Thymus (tissue), 14 donors: ENCODE results near the gene TCL1B. TPM values are rescaled to one million over a fixed set of nuclear protein-coding genes. Genes with fewer than 3 reads are reported as not detected.

Experiments
- DNase-seq, 9 donors: peaks; one replicate each; pipeline ENCODE4 v3.0.0-alpha.2; 2013; ENCODE audit warnings: low spot score in 9 of 9, low read depth in 6 of 9, missing footprints in 1 of 9
- H3K27ac ChIP-seq, 2 donors: one replicate each; pipeline ENCODE4 v1.5.1; 2013; ENCODE audit warnings: control low read depth in 1 of 2, low read depth in 1 of 2, low read length in 1 of 2, mild to moderate bottlenecking in 1 of 2, moderate library complexity in 1 of 2
- H3K27me3 ChIP-seq, 2 donors: one replicate each; pipeline ENCODE4 v1.5.1; 2013; ENCODE audit warnings: low read length in 1 of 2; ENCODE audit not compliant: control insufficient read depth in 2 of 2, insufficient read depth in 1 of 2
- H3K36me3 ChIP-seq, 2 donors: one replicate each; pipeline ENCODE4 v1.5.1; 2013; ENCODE audit warnings: low read length in 1 of 2, mild to moderate bottlenecking in 1 of 2, moderate library complexity in 1 of 2; ENCODE audit not compliant: control insufficient read depth in 2 of 2, insufficient read depth in 2 of 2
- H3K4me1 ChIP-seq, 2 donors: one replicate each; pipeline ENCODE4 v1.5.1; 2013; ENCODE audit warnings: low read length in 2 of 2; ENCODE audit not compliant: control insufficient read depth in 2 of 2, insufficient read depth in 2 of 2
- H3K4me3 ChIP-seq, 2 donors: one replicate each; pipeline ENCODE4 v1.5.1; 2013; ENCODE audit warnings: low read length in 2 of 2, control low read depth in 1 of 2, mild to moderate bottlenecking in 1 of 2
- H3K9me3 ChIP-seq, 2 donors: one replicate each; pipeline ENCODE4 v1.5.1; 2013; ENCODE audit warnings: low read length in 1 of 2, mild to moderate bottlenecking in 1 of 2; ENCODE audit not compliant: control insufficient read depth in 2 of 2, insufficient read depth in 1 of 2
- WGBS: extraction: QIAGEN DNeasy Blood & Tissue Kit; methylation state at CpG from one replicate; pipeline ENCODE4 v1.1.7; 2013; 5-methylcytosine and 5-hydroxymethylcytosine counted together
- long read RNA-seq, 10 donors: transcript quantifications; one replicate each; lab custom pipeline, GENCODE V29; 2026
- polyA plus RNA-seq: library from polyadenylated mRNA; stranded (reverse); fragments of 200-250 nt; gene quantifications from one replicate; pipeline ENCODE4 v1.2.3, GENCODE V29; 2013
- total RNA-seq: library from RNA; stranded (reverse); fragments of 120-200 nt; gene quantifications from one replicate; pipeline ENCODE4 v1.2.4, GENCODE V29; 2013
- donor health status: healthy.

TCL1B gene
- total RNA-seq, result 0.24 TPM
- polyA plus RNA-seq, result 0.14 TPM
- long read RNA-seq, donor 1, result 0 reads
- long read RNA-seq, donor 2, result 0 reads
- long read RNA-seq, donor 3, result 0 reads
- long read RNA-seq, donor 4, result 0 reads
- long read RNA-seq, donor 5, result 0 reads
- long read RNA-seq, donor 6, result 0 reads
- long read RNA-seq, donor 7, result 0 reads
- long read RNA-seq, donor 8, result 0 reads
- long read RNA-seq, donor 9, result 0 reads
- long read RNA-seq, donor 10, result 0 reads

GRCh38 chr14:95685978-95686922, at the start of gene TCL1B:
TSS of gene TCL1B (plus strand) at chr14:95686426. CDS start at chr14:95686468, 42 bp downstream.
- DNase-seq, result no peak
- Histone ChIP-seq H3K4me1 (no peaks in the 10 kb centered on the region), H3K27ac (no peak within 1 kb of the TSS), H3K27me3 (no peaks in the 10 kb centered on the region), H3K9me3 (no peaks in the 10 kb centered on the region), H3K4me3 (no peak within 1 kb of the TSS), H3K36me3 (no peaks in the 10 kb centered on the region)
- WGBS, result 89% methylated on average over 35 of the region's 38 CpGs

- Histone ChIP-seq H3K36me3 (no peaks in the 10 kb centered on the region), H3K4me3 (no peak overlapping the region), H3K27ac (no peak overlapping the region), H3K9me3 (no peaks in the 10 kb centered on the region), H3K27me3 (no peaks in the 10 kb centered on the region), H3K4me1 (no peaks in the 10 kb centered on the region)
- no peak for DNase-seq
- WGBS, result 97% methylated on average over 3 of the region's 3 CpGs
Measured at GRCh38 chr14:95644981-95645380, 41.2 kb upstream of the TCL1B start.

- Histone ChIP-seq H3K27me3 (no peaks in the 10 kb centered on the region), H3K36me3 (no peaks in the 10 kb centered on the region), H3K27ac (no peak overlapping the region), H3K4me3 (no peak overlapping the region), H3K4me1 (no peaks in the 10 kb centered on the region), H3K9me3 (no peaks in the 10 kb centered on the region)
- WGBS, result 87% methylated on average over 10 of the region's 10 CpGs
- no peak for DNase-seq
Measured at GRCh38 chr14:95645389-95645996, 40.7 kb upstream of the TCL1B start.

- WGBS, result 85% methylated on average over 3 of the region's 3 CpGs
- H3K36me3 ChIP-seq, result no peaks in the 10 kb centered on the region
Measured at GRCh38 chr14:95647926-95648325, 38.3 kb upstream of the TCL1B start.

GRCh38 chr14:95649230-95649629, 37.0 kb upstream of the TCL1B start:
- DNase-seq, result no peak
- no peak overlapping the region for H3K4me3 ChIP-seq

More at GRCh38 chr14:95647926-95648325, 38.3 kb upstream of the TCL1B start:
- Histone ChIP-seq H3K27me3 (peaks cover 0 to 3% of the 10 kb centered on the region in 2 donors), H3K27ac (no peak overlapping the region), H3K4me1 (no peaks in the 10 kb centered on the region), H3K4me3 (no peak overlapping the region), H3K9me3 (no peaks in the 10 kb centered on the region)
- no peak for DNase-seq

GRCh38 chr14:95651028-95651427, 35.2 kb upstream of the TCL1B start:
- H3K27me3 ChIP-seq, result peaks cover 0 to 3% of the 10 kb centered on the region in 2 donors
- no peaks in the 10 kb centered on the region for H3K4me1 ChIP-seq
- 64% methylated on average over 7 of the region's 7 CpGs for WGBS
- no peak overlapping the region for H3K4me3 ChIP-seq
- H3K27ac ChIP-seq, result no peak overlapping the region
- H3K9me3 ChIP-seq, result no peaks in the 10 kb centered on the region
- no peaks in the 10 kb centered on the region for H3K36me3 ChIP-seq
- DNase-seq, result no peak

More at GRCh38 chr14:95649230-95649629, 37.0 kb upstream of the TCL1B start:
- H3K9me3 ChIP-seq, result no peaks in the 10 kb centered on the region
- H3K36me3 ChIP-seq, result no peaks in the 10 kb centered on the region
- H3K4me1 ChIP-seq, result no peaks in the 10 kb centered on the region
- H3K27me3 ChIP-seq, result peaks cover 0 to 3% of the 10 kb centered on the region in 2 donors
- no peak overlapping the region for H3K27ac ChIP-seq
- 92% methylated on average over 7 of the region's 7 CpGs for WGBS

- DNase-seq, result no peak
- Histone ChIP-seq H3K9me3 (no peaks in the 10 kb centered on the region), H3K36me3 (no peaks in the 10 kb centered on the region), H3K4me1 (no peaks in the 10 kb centered on the region), H3K27ac (no peak overlapping the region), H3K27me3 (peaks cover 0 to 3% of the 10 kb centered on the region in 2 donors), H3K4me3 (no peak overlapping the region)
- 73% methylated on average over 5 of the region's 5 CpGs for WGBS
Measured at GRCh38 chr14:95651821-95652583, 34.2 kb upstream of the TCL1B start.

- WGBS, result 62% methylated on average over 2 of the region's 2 CpGs
- H3K27ac ChIP-seq, result no peak overlapping the region
Measured at GRCh38 chr14:95652690-95653089, 33.5 kb upstream of the TCL1B start.

More at GRCh38 chr14:95652690-95653089, 33.5 kb upstream of the TCL1B start:
- DNase-seq, result no peak
- Histone ChIP-seq H3K9me3 (no peaks in the 10 kb centered on the region), H3K4me3 (no peak overlapping the region), H3K36me3 (no peaks in the 10 kb centered on the region), H3K27me3 (peaks cover 0 to 3% of the 10 kb centered on the region in 2 donors), H3K4me1 (no peaks in the 10 kb centered on the region)
